HT-29 (cell line): Measurements from ENCODE around the gene FBXW10. TPM values are rescaled to one million over a fixed set of nuclear protein-coding genes. Genes with fewer than 3 reads are reported as not detected.
"Not testable (repeated sequence)": the region's sequence is repeated elsewhere in the genome, so short reads cannot be mapped to it uniquely, and the experiment has no call there.

Experiments used
- DNase-seq: peaks from one replicate; pipeline ENCODE4 v3.0.0-alpha.2; 2015; ENCODE audit warnings: low spot score
- total RNA-seq: library from RNA; depleted of rRNA; stranded (reverse); fragments of >200 nt; shearing (Covaris generic); gene quantifications from 2 replicates; pipeline ENCODE4 v1.2.3, GENCODE V29; 2014; rRNA removed

Gene FBXW10, protein sequence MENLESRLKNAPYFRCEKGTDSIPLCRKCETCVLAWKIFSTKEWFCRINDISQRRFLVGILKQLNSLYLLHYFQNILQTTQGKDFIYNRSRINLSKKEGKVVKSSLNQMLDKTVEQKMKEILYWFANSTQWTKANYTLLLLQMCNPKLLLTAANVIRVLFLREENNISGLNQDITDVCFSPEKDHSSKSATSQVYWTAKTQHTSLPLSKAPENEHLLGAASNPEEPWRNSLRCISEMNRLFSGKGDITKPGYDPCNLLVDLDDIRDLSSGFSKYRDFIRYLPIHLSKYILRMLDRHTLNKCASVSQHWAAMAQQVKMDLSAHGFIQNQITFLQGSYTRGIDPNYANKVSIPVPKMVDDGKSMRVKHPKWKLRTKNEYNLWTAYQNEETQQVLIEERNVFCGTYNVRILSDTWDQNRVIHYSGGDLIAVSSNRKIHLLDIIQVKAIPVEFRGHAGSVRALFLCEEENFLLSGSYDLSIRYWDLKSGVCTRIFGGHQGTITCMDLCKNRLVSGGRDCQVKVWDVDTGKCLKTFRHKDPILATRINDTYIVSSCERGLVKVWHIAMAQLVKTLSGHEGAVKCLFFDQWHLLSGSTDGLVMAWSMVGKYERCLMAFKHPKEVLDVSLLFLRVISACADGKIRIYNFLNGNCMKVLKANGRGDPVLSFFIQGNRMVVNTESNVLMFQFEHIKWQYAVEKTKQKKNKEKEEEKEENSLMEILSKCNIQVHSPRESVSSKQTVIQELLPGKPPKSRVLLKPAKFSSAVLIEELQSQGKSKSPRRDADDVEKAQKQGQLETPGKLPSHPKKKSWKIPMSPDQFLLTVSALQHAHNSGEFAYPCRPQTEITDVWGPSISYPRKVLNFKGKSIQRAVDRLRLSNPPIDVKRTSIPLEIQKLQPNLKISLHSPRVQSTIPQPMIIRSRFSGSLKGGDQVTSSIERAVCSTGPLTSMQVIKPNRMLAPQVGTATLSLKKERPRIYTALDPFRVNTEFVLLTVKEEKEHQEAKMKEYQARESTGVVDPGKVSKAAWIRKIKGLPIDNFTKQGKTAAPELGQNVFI
- total RNA-seq, result 0.05 TPM in 1 of 2 replicates, not detected in the other

DNA sequence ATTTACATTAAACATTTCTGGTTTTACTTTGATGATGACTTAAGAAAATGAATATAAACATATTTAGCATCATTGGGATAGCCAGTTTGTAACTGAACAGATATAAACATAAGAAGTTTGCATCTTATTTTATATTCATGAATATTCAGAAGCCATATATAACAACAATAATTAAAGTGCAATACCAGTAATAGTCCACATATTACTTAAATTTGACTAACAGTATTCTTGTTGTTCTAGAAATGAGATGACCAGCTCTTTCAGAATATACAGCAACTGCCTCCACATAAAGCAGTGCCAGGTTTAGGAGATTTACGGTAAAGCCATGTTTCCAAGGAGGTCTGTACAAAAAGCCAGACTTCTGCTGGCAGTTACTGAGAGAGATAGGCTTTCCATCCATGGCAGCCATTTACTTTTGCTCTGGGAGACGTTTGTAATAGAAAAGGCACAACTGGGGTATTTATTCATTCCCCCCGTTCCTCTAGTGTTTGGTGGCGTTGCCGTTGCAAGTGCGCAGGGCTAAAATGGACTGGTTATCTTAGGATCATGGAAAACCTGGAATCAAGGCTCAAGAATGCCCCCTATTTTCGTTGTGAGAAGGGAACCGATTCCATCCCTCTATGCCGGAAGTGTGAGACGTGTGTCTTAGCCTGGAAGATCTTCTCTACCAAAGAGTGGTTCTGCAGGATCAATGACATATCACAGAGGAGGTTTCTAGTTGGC lies at the start of gene FBXW10:
Gene FBXW10 (plus strand): TSS at position 356 of the 723 bp plus-strand sequence. CDS start 191 bp downstream, at position 547.
- not testable (repeated sequence) for DNase-seq

DNA sequence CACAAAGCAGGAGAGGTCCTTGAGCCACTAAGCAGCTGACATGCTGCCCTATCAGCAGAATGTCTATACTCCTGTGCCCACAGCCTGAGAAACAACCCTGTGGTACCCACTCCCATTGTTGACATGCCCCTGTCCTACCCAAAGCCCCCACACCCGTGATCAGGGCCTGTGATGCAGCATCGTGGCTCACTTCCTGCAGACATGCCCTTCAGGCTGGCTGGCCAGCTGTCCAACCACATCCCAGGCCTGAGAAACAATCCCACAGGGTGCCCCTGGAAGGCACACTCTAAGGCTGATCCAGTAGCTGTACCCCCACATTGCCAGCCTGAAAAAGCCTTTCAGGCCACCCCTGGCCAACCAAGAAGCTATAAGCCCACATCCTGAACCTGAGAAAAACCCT lies 48.7 kb upstream of the FBXW10 start:
- DNase-seq, result not testable (repeated sequence)

DNA sequence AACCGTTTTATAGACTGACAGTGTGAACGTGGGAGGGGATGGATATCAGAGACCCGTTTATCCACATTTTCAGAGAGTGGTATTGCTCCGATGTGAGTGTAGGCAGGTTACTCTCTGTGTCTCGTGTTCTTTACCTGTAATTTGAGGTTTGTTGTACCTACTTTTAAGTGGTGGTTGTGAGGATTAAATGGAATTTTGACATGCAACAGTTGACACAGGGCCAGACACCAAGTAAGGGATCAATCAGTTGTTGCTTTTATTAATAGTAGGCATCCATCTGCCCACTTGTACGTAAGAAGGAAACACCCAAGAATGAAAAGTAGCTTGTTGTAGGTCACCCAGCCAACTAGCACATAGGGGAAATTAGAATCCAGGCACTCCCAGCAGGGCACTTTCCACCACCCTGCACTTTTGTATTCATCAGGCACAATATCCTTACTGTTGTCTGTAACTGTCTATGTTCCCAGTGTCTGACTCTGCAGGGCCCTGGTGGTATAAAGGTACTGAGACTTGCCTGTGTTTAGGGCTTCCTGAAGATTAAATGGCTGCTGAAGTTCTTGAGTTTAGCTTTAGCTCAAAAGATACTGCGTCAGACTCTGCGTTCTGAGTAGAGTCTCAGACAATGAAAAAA lies 45.3 kb upstream of the FBXW10 start:
- DNase-seq, result not testable (repeated sequence)

DNA sequence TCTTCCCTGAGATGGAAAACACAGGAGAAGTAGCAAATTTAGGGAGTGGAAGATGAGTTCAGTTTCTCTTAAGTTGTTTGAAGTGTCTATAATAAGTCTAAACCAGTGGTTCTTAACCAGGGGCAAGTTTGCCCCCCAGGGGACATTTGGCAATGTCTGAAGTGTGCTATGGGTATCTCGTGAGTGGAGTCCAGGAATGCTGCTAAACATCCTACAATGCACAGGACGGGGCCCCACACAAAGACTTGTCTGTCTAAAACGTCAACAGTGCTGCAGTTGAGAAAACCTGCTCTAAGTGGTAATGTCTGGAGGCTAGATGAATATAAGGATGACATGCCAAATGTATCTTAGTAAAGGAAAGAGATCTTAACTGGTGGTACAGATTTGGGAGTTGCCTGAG lies 37.9 kb upstream of the FBXW10 start:
- not testable (repeated sequence) for DNase-seq

DNA sequence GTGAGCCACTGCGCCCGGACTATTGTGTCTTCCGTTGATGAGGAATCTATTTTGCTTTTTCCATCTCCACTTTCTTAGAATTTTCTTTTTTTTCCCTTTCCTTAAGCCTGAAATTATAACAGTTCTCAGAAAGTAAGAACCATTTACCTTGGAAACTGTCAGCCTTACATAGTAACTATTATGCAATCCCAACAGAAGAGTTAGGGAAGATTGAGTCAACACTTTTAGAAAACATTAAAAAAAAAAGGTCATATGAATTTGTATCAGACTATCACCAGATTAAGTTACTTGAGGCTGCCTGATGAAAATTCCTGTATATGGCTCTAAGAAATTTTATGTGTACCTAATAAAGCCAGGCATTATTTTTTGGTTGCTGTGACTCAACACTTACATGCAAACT lies 35.6 kb upstream of the FBXW10 start:
- not testable (repeated sequence) for DNase-seq

DNA sequence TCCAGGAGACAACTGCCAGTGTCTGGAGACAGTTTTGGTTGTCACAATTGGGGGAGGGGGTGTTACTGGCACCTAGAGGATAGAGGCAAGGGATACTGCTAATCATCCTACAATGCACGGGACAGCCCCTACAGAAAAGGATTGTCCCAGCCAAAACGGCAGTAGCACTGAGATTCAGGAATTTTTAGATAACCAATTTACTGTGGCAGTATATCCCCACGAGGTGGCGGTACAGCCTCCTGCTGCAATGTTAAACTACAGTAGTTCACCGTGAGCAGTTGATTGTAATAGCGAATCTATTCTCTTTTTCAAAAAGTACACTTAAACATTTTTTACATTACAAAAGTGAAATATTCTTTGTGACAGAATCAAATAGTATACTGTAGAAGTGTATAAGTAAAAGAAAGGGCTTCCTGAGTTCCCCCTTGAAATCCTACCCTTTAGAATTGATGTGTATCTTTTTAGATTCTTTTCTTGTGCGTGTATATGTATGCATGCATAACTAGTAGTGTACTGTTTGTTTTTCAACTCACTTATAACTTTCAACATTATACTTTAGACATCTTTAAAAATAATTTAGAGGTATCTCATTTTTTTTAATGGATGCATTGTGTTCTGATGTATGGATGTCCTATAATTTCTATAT lies 31.4 kb upstream of the FBXW10 start:
- DNase-seq, result peak; percentile 71

DNA sequence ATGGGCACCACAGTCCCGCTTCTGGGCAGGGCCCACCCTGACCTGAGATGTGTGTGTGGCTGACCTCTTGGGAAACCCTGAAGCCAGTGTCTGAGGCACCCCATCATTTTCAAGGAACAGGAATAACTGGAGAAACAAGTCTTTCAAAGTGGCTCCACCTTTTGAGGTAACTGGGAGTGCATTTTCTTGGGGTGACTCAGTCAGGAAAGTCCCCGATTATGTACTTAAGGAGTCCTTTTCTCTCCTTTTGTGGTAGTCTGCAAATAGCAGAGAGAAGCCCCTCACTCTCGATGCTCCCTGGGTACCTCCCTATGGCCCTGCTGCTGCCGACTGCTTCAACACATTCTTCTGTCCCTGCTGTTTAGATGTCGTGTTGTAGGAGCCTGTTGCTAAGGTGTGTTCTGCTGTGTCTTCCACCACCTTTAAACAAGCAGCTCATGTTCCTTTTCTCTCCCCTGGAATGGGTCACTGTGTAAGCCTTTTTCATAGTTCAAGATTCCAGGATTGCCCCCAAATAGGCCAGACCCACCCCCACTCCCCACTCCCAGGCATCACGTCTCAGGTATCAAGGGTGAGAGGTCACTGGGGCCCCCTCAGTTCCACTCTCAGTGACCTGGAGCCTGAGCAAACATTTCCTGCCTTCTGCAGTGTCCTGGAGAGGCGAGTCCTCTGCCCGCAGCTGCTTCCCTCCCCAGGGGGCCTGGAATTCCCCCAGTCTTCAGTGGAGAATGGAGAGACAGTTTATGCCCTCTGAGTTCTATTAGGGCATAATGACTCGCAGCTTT lies 25.0 kb upstream of the FBXW10 start:
- peak; percentile 81 for DNase-seq

DNA sequence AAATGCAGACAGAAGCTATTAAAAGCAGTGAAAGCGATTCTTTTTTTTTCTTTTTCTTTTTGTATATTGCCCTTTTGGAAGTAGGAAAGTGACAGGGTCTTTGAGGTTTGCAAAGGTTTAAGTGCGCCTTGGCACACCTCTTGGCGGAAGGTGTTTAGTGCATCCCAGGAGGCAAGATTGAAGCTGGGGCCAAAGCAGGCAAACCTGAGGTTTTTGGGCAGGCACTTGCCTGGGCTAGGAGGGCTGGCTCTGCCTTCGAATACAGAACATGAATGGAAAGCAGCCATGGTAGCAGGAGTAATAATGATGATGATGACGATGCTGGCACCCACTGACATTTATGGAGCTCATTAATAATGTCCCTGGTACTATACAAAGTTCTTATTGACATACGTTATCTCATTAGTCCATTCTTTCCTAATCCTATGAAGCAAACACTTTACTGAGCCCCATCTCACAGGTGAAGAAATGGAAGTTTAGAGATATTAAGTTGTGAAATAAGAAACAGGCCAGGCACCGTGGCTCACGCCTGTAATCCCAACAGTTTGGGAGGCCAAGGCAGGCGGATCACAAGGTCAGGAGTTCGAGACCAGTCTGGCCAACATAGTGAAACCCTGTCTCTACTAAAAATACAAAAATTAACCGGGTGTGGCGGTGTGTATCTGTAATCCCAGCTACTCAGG lies 24.3 kb upstream of the FBXW10 start:
- peak; percentile 65 for DNase-seq

DNA sequence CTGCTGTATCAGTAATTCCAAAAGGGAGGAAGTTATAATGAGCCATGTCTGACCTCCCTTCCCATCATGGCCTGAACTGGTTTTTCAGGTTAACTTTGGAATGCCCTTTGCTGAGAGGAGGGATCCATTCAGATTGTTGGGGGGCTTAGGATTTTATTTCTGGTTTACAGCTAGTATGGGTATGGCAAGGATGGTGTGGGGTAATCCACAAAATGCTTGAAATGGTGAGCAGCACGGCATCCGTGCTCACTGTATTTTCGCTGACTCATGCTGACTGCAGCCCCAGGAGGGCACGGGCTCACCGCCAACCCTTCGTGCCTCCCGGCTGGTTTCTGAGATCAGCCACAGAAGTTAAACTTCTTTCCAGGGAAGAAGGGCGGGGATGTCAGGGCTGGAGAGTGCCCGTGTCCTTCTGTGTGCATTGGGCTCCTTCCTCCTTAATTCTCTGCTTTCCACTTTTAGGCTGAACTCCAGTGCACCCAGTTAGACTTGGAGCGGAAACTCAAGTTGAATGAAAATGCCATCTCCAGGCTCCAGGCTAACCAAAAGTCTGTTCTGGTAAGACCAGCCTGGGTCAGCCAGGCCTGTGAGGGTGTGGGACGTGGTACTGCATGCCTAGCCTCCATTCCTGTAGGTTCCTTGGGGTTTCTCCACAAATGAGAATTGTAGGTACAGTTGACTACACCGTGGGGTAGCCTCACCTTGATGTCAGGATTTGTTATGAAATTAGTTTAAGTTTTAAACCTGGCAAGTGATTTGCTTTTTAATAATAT lies 21.9 kb upstream of the FBXW10 start:
- not testable (repeated sequence) for DNase-seq

DNA sequence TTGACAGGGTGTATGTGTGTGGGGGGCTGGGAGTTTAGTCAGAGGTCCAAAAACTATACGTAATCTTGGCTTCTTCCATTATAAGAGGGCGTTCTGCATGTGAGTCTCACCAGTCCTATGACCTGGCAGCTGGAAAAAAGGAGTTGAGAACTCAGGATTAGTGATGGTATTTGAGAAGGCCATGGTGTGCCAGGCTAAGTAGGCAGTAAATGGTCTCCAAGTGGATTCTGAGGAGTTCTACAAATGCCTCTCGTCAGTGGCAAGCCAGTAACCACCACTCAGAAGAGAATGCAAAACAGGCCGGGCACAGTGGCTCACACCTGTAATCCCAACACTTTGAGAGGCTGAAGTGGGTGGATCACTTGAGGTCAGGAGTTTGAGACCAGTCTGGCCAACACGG lies 21.2 kb upstream of the FBXW10 start:
- not testable (repeated sequence) for DNase-seq

DNA sequence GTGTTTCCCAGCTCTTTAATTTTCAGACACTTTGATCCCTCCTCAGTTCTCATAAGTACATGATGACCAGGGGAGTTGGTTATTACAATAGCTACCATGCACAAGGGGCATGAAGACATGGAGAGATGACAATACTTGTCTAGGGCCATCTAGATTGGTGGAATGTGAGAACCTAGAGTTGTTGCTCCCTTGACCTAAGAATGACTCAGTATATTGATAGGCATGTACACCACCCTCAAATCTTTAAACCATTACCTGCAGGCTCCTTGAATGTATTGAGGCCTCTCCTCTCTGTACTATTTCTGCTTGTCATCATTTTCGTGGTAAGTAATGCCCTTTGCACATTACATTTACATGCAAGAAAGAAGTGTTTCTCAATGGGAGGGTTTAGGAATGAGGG lies 20.3 kb upstream of the FBXW10 start:
- peak; percentile 9 for DNase-seq

DNA sequence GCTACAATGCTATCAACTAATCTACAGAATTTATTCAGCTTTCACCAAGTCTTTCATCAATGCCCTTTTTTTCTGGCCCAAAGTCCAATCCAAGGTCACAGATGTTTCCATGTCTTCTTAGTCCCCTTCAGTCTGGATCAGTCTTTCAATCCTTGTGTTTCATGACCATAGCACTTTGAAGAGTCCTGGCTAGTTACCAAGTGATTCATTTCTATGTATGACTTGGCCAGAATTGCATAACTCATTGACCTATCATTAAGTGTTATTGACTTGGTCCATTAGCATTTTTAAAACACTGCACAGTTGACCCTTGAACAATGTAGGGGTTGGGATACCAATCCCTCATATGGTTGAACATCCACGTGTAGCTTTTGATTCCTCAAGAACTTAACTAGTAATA lies 11.4 kb upstream of the FBXW10 start:
- DNase-seq, result not testable (repeated sequence)

DNA sequence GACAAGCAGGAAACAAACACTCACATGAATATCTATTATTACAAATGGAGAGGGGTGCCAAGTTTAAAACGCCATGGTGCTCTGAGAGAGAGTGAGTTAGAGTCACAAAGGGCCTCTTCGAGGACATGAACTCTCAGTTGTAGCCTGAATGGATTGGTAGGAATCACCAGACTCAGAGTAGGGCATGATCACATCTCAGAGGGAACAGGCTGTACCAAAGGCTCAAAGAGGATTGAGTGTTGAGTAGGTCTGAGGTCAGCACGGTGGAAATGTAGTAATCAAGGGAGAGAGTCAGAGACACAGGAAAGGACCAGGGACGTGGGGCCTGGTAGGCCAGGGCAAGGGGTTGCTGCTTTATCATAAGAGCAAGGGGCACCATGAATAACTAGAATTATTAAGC lies 10.5 kb upstream of the FBXW10 start:
- DNase-seq, result not testable (repeated sequence)

DNA sequence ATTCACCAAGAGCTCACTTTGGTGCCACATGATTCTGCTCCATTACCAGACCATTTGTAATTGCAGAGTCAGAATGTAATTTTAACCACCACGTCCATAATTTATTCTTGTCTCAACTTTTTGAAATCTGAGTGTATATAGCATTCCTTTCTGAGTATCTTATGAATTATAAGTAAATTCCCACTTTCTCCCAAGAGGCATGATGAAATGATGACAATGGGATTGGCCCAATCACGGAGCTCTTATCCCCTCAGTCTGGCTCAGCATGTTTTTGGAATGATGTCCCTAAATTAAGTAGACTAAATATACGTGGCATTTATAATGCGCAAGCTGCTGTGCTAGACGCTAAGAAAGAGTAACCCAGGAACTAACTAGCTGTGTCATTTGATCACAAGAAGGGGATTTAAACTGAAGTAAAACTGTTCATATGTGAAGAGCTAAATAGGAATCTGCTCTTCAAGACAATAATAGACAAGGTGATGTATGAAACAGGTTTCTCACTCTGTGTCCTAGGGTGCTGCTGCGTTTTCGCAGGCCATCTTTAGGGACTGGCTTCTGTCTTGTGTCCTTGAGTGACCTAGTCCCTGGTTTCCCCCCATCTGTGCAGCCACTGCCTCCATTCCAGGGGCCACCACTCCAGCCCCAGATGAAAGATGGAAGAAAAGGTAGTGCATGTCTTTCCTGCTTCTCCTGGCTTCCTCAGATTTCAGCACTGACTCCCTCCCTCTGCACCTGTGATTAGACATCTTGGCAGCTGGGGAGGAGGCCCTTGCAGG lies 4.0 kb upstream of the FBXW10 start:
- not testable (repeated sequence) for DNase-seq

DNA sequence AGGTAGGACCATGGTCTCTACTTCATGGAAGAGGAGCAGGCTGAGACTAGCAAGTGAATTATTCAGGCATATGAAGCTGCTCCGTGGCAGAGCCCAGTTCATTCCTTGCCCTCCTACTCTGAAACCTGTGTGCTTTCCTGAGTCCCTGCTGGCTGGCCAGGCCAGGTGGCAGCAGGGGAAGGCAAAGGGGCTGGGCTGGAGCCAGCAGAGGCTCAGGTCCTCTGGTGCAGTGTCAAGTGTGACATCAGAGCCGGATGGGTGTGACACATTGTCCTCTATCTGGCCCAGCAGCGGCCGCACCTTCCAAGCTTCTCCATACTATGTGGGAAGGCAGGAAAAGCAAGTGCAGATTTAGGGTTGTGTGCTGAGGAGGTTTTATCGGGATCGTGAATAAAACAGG lies 2.6 kb upstream of the FBXW10 start:
- not testable (repeated sequence) for DNase-seq

DNA sequence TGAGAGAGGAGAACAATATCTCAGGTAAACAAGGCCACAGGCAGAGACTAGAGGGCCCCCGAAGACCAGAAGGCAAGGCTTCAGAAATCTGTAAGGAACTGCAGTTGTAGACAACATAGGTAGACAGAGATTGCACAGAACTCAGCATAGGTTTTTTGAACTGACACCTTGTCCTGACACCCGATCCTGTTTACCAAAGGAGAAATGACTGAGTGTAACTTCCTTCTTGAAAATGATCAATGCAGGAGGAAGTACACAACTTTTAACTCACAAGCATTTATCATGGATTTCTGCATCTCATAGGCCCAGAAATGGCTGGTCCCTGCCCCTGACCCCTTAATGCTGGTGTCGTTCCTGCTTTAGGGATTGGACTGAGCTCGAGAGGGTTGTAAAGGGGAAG lies 872 bp downstream of the FBXW10 start:
- DNase-seq, result not testable (repeated sequence)

DNA sequence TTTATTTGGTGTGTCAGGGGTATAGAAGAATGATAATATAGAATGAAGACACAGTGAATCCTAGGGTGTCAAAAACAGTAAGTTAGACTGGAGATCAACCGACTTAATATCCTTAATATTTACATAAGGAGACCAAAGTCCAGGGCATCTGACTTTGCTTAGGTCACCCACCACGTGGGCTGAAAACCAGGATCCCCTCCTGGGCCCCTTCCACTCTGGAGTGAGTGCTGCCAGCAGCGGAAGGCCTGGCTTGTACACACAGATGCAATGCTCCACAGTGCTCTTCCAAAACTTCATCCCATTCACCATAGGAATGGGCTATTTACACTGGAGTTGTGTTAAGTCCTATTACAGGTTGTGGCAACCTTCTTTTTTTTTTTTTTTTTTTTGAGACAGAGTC lies 2.7 kb downstream of the FBXW10 start:
- DNase-seq, result not testable (repeated sequence)
